HUES64 (cell line): Measurements from ENCODE around the gene ZNF341.
"Not testable (repeated sequence)": the region's sequence is repeated elsewhere in the genome, so short reads cannot be mapped to it uniquely, and the experiment has no call there.

ENCODE experiments used
- H3K27ac ChIP-seq: 2 replicates; pipeline ENCODE4 v1.7.0; 2013; ENCODE audit warnings: low read depth, low read length, inconsistent platforms
- H3K27me3 ChIP-seq: 2 replicates; pipeline ENCODE4 v1.6.1; 2013; ENCODE audit warnings: mild to moderate bottlenecking, low read length; ENCODE audit not compliant: insufficient read depth
- H3K36me3 ChIP-seq: 2 replicates; pipeline ENCODE4 v1.6.1; 2013; ENCODE audit warnings: mild to moderate bottlenecking, low read length; ENCODE audit not compliant: insufficient read depth
- H3K4me1 ChIP-seq: 2 replicates; pipeline ENCODE4 v1.6.1; 2013; ENCODE audit warnings: mild to moderate bottlenecking, low read length, moderate library complexity; ENCODE audit not compliant: insufficient read depth
- H3K4me3 ChIP-seq: 2 replicates; pipeline ENCODE4 v1.5.1; 2013; ENCODE audit warnings: mild to moderate bottlenecking, low read length, moderate library complexity
- H3K9ac ChIP-seq: 2 replicates; pipeline ENCODE4 v1.6.1; 2013; ENCODE audit warnings: mild to moderate bottlenecking, low read depth, low read length
- H3K9me3 ChIP-seq: 2 replicates; pipeline ENCODE4 v1.6.1; 2013; ENCODE audit warnings: low read depth, low read length; ENCODE audit not compliant: insufficient read depth
- WGBS: fragments of 150-250, 120-280 bp; methylation state at CpG from one replicate; pipeline ENCODE4 v1.1.7; 2013; ENCODE audit warnings: missing lambda C conversion rate; 5-methylcytosine and 5-hydroxymethylcytosine counted together

The ZNF341 gene

GRCh38 chr20:33689973-33690372, 41.8 kb upstream of the ZNF341 start:
- H3K9ac ChIP-seq = no peak overlapping the region
- H3K27ac ChIP-seq = no peak overlapping the region
- WGBS = 30% methylated on average over 4 of the region's 4 CpGs

GRCh38 chr20:33693289-33693688, 38.5 kb upstream of the ZNF341 start:
- 82% methylated on average over 4 of the region's 5 CpGs for WGBS
- Histone ChIP-seq H3K9ac (no peak overlapping the region), H3K27me3 (peaks cover 19% of the 10 kb centered on the region), H3K9me3 (0 out of 2 replicates have a peak, but pooled peaks cover 3% of the 10 kb centered on the region), H3K27ac (no peak overlapping the region), H3K4me3 (no peak overlapping the region), H3K4me1 (peaks cover 23% of the 10 kb centered on the region), H3K36me3 (no peaks in the 10 kb centered on the region)

More at GRCh38 chr20:33689973-33690372, 41.8 kb upstream of the ZNF341 start:
- Histone ChIP-seq H3K4me3 (no peak overlapping the region), H3K4me1 (peaks cover 28% of the 10 kb centered on the region), H3K36me3 (no peaks in the 10 kb centered on the region), H3K9me3 (no peaks in the 10 kb centered on the region), H3K27me3 (peaks cover 23% of the 10 kb centered on the region)

- H3K9me3 ChIP-seq = 0 out of 2 replicates have a peak, but pooled peaks cover 3% of the 10 kb centered on the region
- peaks cover 23% of the 10 kb centered on the region for H3K4me1 ChIP-seq
- no peak overlapping the region for H3K9ac ChIP-seq
- no peak overlapping the region for H3K27ac ChIP-seq
- WGBS = 78% methylated on average over 17 of the region's 17 CpGs
- no peaks in the 10 kb centered on the region for H3K36me3 ChIP-seq
- H3K4me3 ChIP-seq = no peak overlapping the region
- peaks cover 12% of the 10 kb centered on the region for H3K27me3 ChIP-seq
Observed at GRCh38 chr20:33693741-33694638, 37.8 kb upstream of the ZNF341 start.

- Histone ChIP-seq H3K4me1 (peaks cover 23% of the 10 kb centered on the region), H3K27me3 (peaks cover 6% of the 10 kb centered on the region), H3K9me3 (0 out of 2 replicates have a peak, but pooled peaks cover 3% of the 10 kb centered on the region), H3K4me3 (no peak overlapping the region), H3K36me3 (no peaks in the 10 kb centered on the region), H3K9ac (no peak overlapping the region), H3K27ac (no peak overlapping the region)
- 76% methylated on average over 6 of the region's 6 CpGs for WGBS
Observed at GRCh38 chr20:33694639-33695012, 37.2 kb upstream of the ZNF341 start.

GRCh38 chr20:33696448-33696847, 35.3 kb upstream of the ZNF341 start:
- Histone ChIP-seq H3K4me3 (no peak overlapping the region), H3K9ac (no peak overlapping the region), H3K27ac (no peak overlapping the region), H3K36me3 (no peaks in the 10 kb centered on the region), H3K4me1 (peaks cover 17% of the 10 kb centered on the region), H3K9me3 (0 out of 2 replicates have a peak, but pooled peaks cover 3% of the 10 kb centered on the region), H3K27me3 (no peaks in the 10 kb centered on the region)
- WGBS = 85% methylated on average over 4 of the region's 4 CpGs

- Histone ChIP-seq H3K27me3 (no peaks in the 10 kb centered on the region), H3K9me3 (0 out of 2 replicates have a peak, but pooled peaks cover 3% of the 10 kb centered on the region), H3K4me1 (peaks cover 17% of the 10 kb centered on the region), H3K9ac (no peak overlapping the region), H3K27ac (no peak overlapping the region), H3K4me3 (no peak overlapping the region), H3K36me3 (no peaks in the 10 kb centered on the region)
- WGBS = 83% methylated on average over 8 of the region's 8 CpGs
Observed at GRCh38 chr20:33697129-33697528, 34.7 kb upstream of the ZNF341 start.

GRCh38 chr20:33698966-33699365, 32.8 kb upstream of the ZNF341 start:
- not testable (repeated sequence) for H3K9ac ChIP-seq, H3K27me3 ChIP-seq, H3K4me3 ChIP-seq, H3K27ac ChIP-seq, H3K36me3 ChIP-seq, H3K4me1 ChIP-seq, H3K9me3 ChIP-seq
- 94% methylated on average over 19 of the region's 27 CpGs for WGBS

GRCh38 chr20:33700696-33701441, 30.9 kb upstream of the ZNF341 start:
- not testable (repeated sequence) for H3K4me1 ChIP-seq, H3K36me3 ChIP-seq, H3K9ac ChIP-seq, H3K4me3 ChIP-seq, H3K9me3 ChIP-seq, H3K27ac ChIP-seq, H3K27me3 ChIP-seq
- WGBS = 96% methylated on average over 44 of the region's 45 CpGs

GRCh38 chr20:33701629-33702450, 30.0 kb upstream of the ZNF341 start:
- 94% methylated on average over 26 of the region's 27 CpGs for WGBS

GRCh38 chr20:33702861-33703260, 28.9 kb upstream of the ZNF341 start:
- Histone ChIP-seq H3K27ac (no peak overlapping the region), H3K36me3 (no peaks in the 10 kb centered on the region), H3K9ac (no peak overlapping the region), H3K27me3 (no peaks in the 10 kb centered on the region), H3K9me3 (0 out of 2 replicates have a peak, but pooled peaks cover 3% of the 10 kb centered on the region), H3K4me1 (no peaks in the 10 kb centered on the region), H3K4me3 (no peak overlapping the region)
- WGBS = 95% methylated on average over 5 of the region's 5 CpGs

More at GRCh38 chr20:33701629-33702450, 30.0 kb upstream of the ZNF341 start:
- H3K27ac ChIP-seq = no peak overlapping the region
- H3K4me1 ChIP-seq = no peaks in the 10 kb centered on the region
- no peaks in the 10 kb centered on the region for H3K27me3 ChIP-seq
- H3K9ac ChIP-seq = no peak overlapping the region
- 0 out of 2 replicates have a peak, but pooled peaks cover 3% of the 10 kb centered on the region for H3K9me3 ChIP-seq
- no peak overlapping the region for H3K4me3 ChIP-seq
- H3K36me3 ChIP-seq = no peaks in the 10 kb centered on the region
